ENCODE data around the gene TSHZ2. TPM values are rescaled to one million over a fixed set of nuclear protein-coding genes. Genes with fewer than 3 reads are reported as not detected.

TSHZ2 gene
- total RNA-seq, 2 experiments from 2014 or later, result 0.38 to 0.54 TPM

GRCh38 chr20:53376021-53376420, 403.9 kb downstream of the TSHZ2 start:
- H3K9me3 Mint-ChIP-seq, result no peaks in the 10 kb centered on the region
- ATAC-seq, result no peak
- H3K4me3 Mint-ChIP-seq, result no peak overlapping the region
- no peak for DNase-seq
- ChIA-PET POLR2A (interaction anchor here (0.7 kb wide), 1 partner anchor 340 kb away, joined by 3 read pairs; no protein-coding TSS in a partner anchor), CTCF (no interaction called here)
- intact Hi-C loops (cut with micrococcal nuclease), result no loop called here
- H3K27me3 Mint-ChIP-seq, result no peaks in the 10 kb centered on the region
- H3K4me1 Mint-ChIP-seq (ENCODE audit: low read depth), result peaks cover 3% of the 10 kb centered on the region
- TF ChIP-seq CTCF (IDR thresholded peaks at IDR 0.05), result no peak
- no peak overlapping the region for H3K27ac Mint-ChIP-seq
- H3K36me3 Mint-ChIP-seq (ENCODE audit: low read depth), result no peaks in the 10 kb centered on the region

- Mint-ChIP-seq H3K9me3 (no peaks in the 10 kb centered on the region), H3K27ac (no peak overlapping the region), H3K27me3 (no peaks in the 10 kb centered on the region), H3K4me1 (ENCODE audit: low read depth) (peaks cover 1% of the 10 kb centered on the region), H3K36me3 (ENCODE audit: low read depth) (no peaks in the 10 kb centered on the region), H3K4me3 (no peak overlapping the region)
- ATAC-seq (no peak), DNase-seq (no peak)
- ChIA-PET CTCF (no interaction called here), POLR2A (no interaction called here)
- no peak for TF ChIP-seq CTCF (IDR thresholded peaks at IDR 0.05)
- intact Hi-C loops (cut with micrococcal nuclease), result no loop called here
These were observed 407.1 kb downstream of the TSHZ2 start for GRCh38 chr20:53379014-53379832.

GRCh38 chr20:53379833-53380120, 407.6 kb downstream of the TSHZ2 start:
- Mint-ChIP-seq H3K4me3 (no peak overlapping the region), H3K36me3 (ENCODE audit: low read depth) (no peaks in the 10 kb centered on the region), H3K27me3 (no peaks in the 10 kb centered on the region), H3K27ac (no peak overlapping the region), H3K9me3 (no peaks in the 10 kb centered on the region), H3K4me1 (ENCODE audit: low read depth) (peaks cover 1% of the 10 kb centered on the region)
- POLR2A ChIA-PET, result no interaction called here
- ATAC-seq (no peak), DNase-seq (no peak)
- no peak for TF ChIP-seq CTCF (IDR thresholded peaks at IDR 0.05)
- CTCF ChIA-PET, result no interaction called here
- intact Hi-C loops (cut with micrococcal nuclease), result no loop called here

GRCh38 chr20:53381568-53382262, 409.6 kb downstream of the TSHZ2 start:
- intact Hi-C loops (cut with micrococcal nuclease), result no loop called here
- H3K36me3 Mint-ChIP-seq (ENCODE audit: low read depth), result no peaks in the 10 kb centered on the region
- no peaks in the 10 kb centered on the region for H3K9me3 Mint-ChIP-seq
- H3K27me3 Mint-ChIP-seq, result no peaks in the 10 kb centered on the region
- no peak for TF ChIP-seq CTCF (IDR thresholded peaks at IDR 0.05)
- DNase-seq, result no peak
- POLR2A ChIA-PET, result no interaction called here
- ATAC-seq, result no peak
- H3K4me1 Mint-ChIP-seq (ENCODE audit: low read depth), result peaks cover 1% of the 10 kb centered on the region
- CTCF ChIA-PET, result no interaction called here
- H3K27ac Mint-ChIP-seq, result no peak overlapping the region
- no peak overlapping the region for H3K4me3 Mint-ChIP-seq

- no peak for ATAC-seq
- Mint-ChIP-seq H3K27ac (no peak overlapping the region), H3K9me3 (no peaks in the 10 kb centered on the region), H3K36me3 (ENCODE audit: low read depth) (no peaks in the 10 kb centered on the region), H3K4me3 (no peak overlapping the region), H3K27me3 (no peaks in the 10 kb centered on the region), H3K4me1 (ENCODE audit: low read depth) (peaks cover 1% of the 10 kb centered on the region)
- ChIA-PET POLR2A (no interaction called here), CTCF (no interaction called here)
- no peak for DNase-seq
- intact Hi-C loops (cut with micrococcal nuclease), result no loop called here
- no peak for TF ChIP-seq CTCF (IDR thresholded peaks at IDR 0.05)
These were observed 410.2 kb downstream of the TSHZ2 start for GRCh38 chr20:53382263-53382844.
